Neural progenitor cell (in vitro differentiated cells): Measurements from ENCODE around the gene ZNF83.

ENCODE experiments used
- EZH2 ChIP-seq: fragments of 200-600 bp; sonication (generic); IDR thresholded peaks from 2 replicates; pipeline ENCODE4 v1.6.1; 2017; ENCODE audit warnings: antibody characterized with exemption, mild to moderate bottlenecking, moderate library complexity
- TF ChIP-seq, protein P1 (sequence below): fragments of 200-600 bp; sonication (generic); IDR thresholded peaks from 2 replicates; pipeline ENCODE4 v1.5.1; 2017; ENCODE audit warnings: antibody characterized with exemption, mild to moderate bottlenecking

DNA sequence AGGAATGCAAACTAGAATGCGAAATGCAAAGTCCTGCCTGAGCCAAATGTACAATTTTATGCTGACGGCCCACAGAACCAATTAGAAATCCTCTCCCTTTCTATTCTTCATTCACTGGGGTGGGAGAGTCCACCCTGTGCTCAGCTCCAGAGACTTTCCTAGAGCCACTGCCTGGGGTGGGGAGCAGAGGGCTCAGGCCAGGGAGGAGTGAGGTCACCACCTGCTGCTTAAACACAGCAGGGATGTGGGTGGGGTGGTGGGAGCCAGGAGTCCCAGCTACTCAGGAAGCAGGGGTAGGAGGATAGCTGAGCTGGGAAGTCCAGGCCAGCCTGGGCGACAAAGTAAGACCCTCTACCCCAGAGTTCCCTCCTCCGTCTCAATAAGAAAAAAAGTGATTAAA lies 26.9 kb upstream of the ZNF83 start:
- TF ChIP-seq EZH2 = no peak
- TF ChIP-seq, protein P1, sequence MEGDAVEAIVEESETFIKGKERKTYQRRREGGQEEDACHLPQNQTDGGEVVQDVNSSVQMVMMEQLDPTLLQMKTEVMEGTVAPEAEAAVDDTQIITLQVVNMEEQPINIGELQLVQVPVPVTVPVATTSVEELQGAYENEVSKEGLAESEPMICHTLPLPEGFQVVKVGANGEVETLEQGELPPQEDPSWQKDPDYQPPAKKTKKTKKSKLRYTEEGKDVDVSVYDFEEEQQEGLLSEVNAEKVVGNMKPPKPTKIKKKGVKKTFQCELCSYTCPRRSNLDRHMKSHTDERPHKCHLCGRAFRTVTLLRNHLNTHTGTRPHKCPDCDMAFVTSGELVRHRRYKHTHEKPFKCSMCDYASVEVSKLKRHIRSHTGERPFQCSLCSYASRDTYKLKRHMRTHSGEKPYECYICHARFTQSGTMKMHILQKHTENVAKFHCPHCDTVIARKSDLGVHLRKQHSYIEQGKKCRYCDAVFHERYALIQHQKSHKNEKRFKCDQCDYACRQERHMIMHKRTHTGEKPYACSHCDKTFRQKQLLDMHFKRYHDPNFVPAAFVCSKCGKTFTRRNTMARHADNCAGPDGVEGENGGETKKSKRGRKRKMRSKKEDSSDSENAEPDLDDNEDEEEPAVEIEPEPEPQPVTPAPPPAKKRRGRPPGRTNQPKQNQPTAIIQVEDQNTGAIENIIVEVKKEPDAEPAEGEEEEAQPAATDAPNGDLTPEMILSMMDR = no peak
